Small intestine (tissue), 7 donors: ENCODE results near the gene MAST4. TPM values are rescaled to one million over a fixed set of nuclear protein-coding genes. Genes with fewer than 3 reads are reported as not detected.

Experiments used
- DNase-seq, 2 donors: peaks; one replicate each; pipeline versions ENCODE4 v3.0.0 to v3.0.0-alpha.2; 2013
- FAIRE-seq: peaks from 2 replicates; lab custom pipeline; 2012; peaks lifted over from hg19 to GRCh38; lab: Jason Lieb, UNC
- H3K27ac ChIP-seq, 3 donors: one replicate each; pipeline ENCODE4 v1.5.1; 2013; ENCODE audit warnings: low read length in 2 of 3, mild to moderate bottlenecking in 2 of 3, control low read depth in 1 of 3, inconsistent platforms in 1 of 3, low read depth in 1 of 3, moderate library complexity in 1 of 3
- H3K27me3 ChIP-seq, 3 donors: one replicate each; pipeline ENCODE4 v1.6.1; 2013; ENCODE audit warnings: low read length in 3 of 3, inconsistent platforms in 1 of 3; ENCODE audit not compliant: control insufficient read depth in 3 of 3, insufficient read depth in 3 of 3
- H3K36me3 ChIP-seq, 3 donors: one replicate each; pipeline ENCODE4 v1.6.1; 2013; ENCODE audit warnings: low read length in 3 of 3, inconsistent platforms in 1 of 3, low read depth in 1 of 3, mild to moderate bottlenecking in 1 of 3, moderate library complexity in 1 of 3; ENCODE audit not compliant: control insufficient read depth in 3 of 3, insufficient read depth in 2 of 3
- H3K4me1 ChIP-seq, 3 donors: one replicate each; pipeline ENCODE4 v1.6.1; 2013; ENCODE audit warnings: low read length in 2 of 3, inconsistent platforms in 1 of 3, low read depth in 1 of 3, mild to moderate bottlenecking in 1 of 3, moderate library complexity in 1 of 3; ENCODE audit not compliant: control insufficient read depth in 3 of 3, insufficient read depth in 2 of 3
- H3K4me3 ChIP-seq, 3 donors: one replicate each; pipeline ENCODE4 v1.5.1; 2013; ENCODE audit warnings: low read length in 3 of 3, control low read depth in 1 of 3, inconsistent platforms in 1 of 3, low read depth in 1 of 3, mild to moderate bottlenecking in 1 of 3, moderate library complexity in 1 of 3
- H3K9me3 ChIP-seq, 2 donors: one replicate each; pipeline ENCODE4 v1.6.1; 2013; ENCODE audit warnings: low read depth in 1 of 2, low read length in 1 of 2; ENCODE audit not compliant: control insufficient read depth in 2 of 2, insufficient read depth in 1 of 2
- WGBS, 3 donors: extraction: QIAGEN DNeasy Blood & Tissue Kit; methylation state at CpG; one replicate each; pipeline ENCODE4 v1.1.7; 2013; 5-methylcytosine and 5-hydroxymethylcytosine counted together
- polyA plus RNA-seq, 4 donors: library from polyadenylated mRNA; stranded (reverse) in 3 of 4; unstranded in 1 of 4; fragments of 200-250 nt in 3 of 4; fragments of 120-200 nt in 1 of 4; gene quantifications; one replicate each; pipeline versions ENCODE4 v1.2.1 to v1.2.3, GENCODE V29; 2013
- donor health status: healthy with polysubstance abuse.
- donor health status: control.
- donor health status: control.
- donor health status: Bipolar disorder and iron deficiency.
- donor health status: healthy.

Gene MAST4
- polyA plus RNA-seq, 4 donors, result 3.0 to 16.4 (median 4.5) TPM

DNA sequence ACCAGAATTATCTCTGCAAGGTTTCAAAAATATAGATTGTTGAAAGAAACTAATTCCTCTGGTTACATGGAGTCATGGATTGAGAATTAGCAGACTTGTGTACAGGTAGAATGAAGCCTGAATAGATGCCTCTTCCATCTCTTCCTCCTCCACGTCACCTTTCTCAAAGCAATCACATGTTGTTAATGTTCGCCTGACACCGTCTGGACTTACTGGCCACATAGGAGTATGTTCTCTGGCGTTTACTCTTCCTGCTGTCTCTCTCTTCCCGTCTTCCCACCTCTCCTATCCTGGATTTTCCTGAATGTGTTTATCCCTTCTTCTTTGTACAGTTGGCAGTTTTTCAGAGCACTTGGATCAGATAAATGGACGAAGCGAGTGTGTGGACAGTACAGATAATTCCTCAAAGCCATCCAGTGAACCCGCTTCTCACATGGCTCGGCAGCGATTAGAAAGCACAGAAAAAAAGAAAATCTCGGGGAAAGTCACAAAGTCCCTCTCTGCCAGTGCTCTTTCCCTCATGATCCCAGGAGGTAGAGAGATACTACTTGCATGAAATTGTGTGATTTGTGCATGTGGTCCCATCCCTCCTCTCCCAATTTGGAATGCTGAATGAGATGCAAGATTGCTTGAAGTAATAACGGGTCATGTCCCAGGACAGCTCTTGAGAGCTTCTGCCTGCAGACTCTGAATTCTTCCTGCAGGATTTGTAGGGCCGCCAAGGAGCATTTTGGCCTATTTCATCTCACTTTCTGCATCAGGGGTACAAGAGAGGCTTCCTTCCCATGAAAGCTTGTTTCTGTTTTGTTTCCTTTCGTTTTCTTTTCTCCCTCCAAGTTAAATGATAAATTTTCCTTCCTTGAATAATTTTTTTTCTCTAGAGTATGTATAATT lies 553.1 kb downstream of the MAST4 start:
- peak overlapping the region in 1 of 3 donors; percentile 36 for H3K27ac ChIP-seq
- H3K9me3 ChIP-seq, result peaks cover 0 to 3% of the 10 kb centered on the region in 2 donors
- H3K27me3 ChIP-seq, result no peaks in the 10 kb centered on the region
- DNase-seq, result no peak
- H3K36me3 ChIP-seq, result peaks cover 3 to 27% (median 8%) of the 10 kb centered on the region in 3 donors
- no peak overlapping the region for H3K4me3 ChIP-seq
- 71 to 92% (median 86%) methylated on average over 14 of the region's 14 CpGs for WGBS, 3 donors
- FAIRE-seq, result no peak
- H3K4me1 ChIP-seq, result peaks cover 0 to 20% (median 0%) of the 10 kb centered on the region in 3 donors

DNA sequence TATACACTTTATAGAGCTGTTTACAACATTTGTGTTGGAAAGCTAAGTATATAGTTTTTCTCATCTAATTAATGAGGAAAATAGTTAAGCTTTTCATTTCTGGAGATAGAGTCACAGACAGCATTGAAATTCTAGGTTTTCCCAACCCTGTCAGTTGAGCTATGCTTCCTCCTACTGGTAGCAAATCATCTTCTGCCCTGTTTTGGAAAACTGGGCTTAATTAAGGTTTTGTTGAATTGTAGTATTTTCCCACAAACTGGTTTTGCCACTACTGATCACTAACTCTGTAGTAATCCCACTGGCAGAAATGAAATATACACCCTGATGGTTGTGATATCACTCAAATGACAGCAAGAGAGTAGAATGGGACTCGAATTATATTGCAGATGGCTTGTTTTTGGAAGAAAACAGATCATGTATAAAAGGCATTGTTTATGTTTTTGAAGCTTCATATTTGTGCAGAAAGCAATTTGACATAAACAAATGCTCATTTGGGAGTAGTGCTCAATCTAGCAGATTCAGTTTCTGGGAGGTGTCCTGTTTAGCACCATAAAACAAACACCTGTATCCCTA lies 553.8 kb downstream of the MAST4 start:
- H3K27me3 ChIP-seq, result no peaks in the 10 kb centered on the region
- H3K4me1 ChIP-seq, result peaks cover 0 to 13% (median 0%) of the 10 kb centered on the region in 3 donors
- H3K36me3 ChIP-seq, result peaks cover 3 to 26% (median 8%) of the 10 kb centered on the region in 3 donors
- 46 to 69% (median 53%) methylated on average over 1 of the region's 1 CpG for WGBS, 3 donors
- peaks cover 0 to 3% of the 10 kb centered on the region in 2 donors for H3K9me3 ChIP-seq
- no peak for FAIRE-seq
- H3K27ac ChIP-seq, result no peak overlapping the region
- DNase-seq, result no peak
- H3K4me3 ChIP-seq, result no peak overlapping the region

DNA sequence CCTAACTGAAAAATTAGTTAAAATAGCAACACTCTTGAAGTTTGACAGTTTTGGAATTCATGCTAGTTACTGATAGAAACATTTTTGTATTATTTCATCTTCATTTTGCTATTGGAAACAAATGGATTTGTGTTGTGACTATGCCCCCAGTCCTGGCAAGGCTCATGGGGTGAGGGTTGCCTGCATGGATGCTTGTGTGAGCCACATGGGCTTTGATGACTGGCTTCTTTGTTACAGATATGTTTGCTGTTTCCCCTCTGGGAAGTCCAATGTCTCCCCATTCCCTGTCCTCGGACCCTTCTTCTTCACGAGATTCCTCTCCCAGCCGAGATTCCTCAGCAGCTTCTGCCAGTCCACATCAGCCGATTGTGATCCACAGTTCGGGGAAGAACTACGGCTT lies 556.2 kb downstream of the MAST4 start:
- FAIRE-seq, result no peak
- Histone ChIP-seq H3K4me3 (no peak overlapping the region), H3K36me3 (peaks cover 5 to 32% (median 8%) of the 10 kb centered on the region in 3 donors)

DNA sequence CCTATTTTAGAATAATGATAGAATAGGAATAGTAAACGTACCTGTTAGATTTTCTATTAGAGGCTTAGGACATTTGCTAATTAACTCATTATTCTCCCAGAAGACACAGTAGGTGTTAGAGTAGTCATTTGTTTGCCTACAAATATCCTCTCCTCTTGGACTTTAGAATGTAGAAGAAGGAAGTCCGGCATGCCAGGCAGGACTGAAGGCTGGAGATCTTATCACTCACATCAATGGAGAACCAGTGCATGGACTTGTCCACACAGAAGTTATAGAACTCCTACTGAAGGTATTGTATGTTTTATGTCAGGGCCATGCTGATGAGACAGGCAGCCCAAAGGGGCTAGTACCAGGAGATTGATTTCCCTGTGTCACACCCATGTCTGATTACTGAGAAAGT lies 557.1 kb downstream of the MAST4 start:
- H3K4me3 ChIP-seq, result no peak overlapping the region
- peaks cover 5 to 33% (median 8%) of the 10 kb centered on the region in 3 donors for H3K36me3 ChIP-seq
- 48 to 79% (median 55%) methylated on average over 2 of the region's 2 CpGs for WGBS, 3 donors
- H3K4me1 ChIP-seq, result no peaks in the 10 kb centered on the region
- peaks cover 0 to 3% of the 10 kb centered on the region in 2 donors for H3K9me3 ChIP-seq
- no peak overlapping the region for H3K27ac ChIP-seq
- no peak for FAIRE-seq
- no peaks in the 10 kb centered on the region for H3K27me3 ChIP-seq
- peak in 1 of 2 donors; percentile 30 for DNase-seq

More for the DNA sequence above, 556.2 kb downstream of the MAST4 start:
- Histone ChIP-seq H3K9me3 (peaks cover 0 to 3% of the 10 kb centered on the region in 2 donors), H3K27ac (no peak overlapping the region), H3K4me1 (no peaks in the 10 kb centered on the region), H3K27me3 (no peaks in the 10 kb centered on the region)
- DNase-seq, result no peak
- WGBS, 3 donors, result 92 to 98% (median 97%) methylated on average over 6 of the region's 6 CpGs

DNA sequence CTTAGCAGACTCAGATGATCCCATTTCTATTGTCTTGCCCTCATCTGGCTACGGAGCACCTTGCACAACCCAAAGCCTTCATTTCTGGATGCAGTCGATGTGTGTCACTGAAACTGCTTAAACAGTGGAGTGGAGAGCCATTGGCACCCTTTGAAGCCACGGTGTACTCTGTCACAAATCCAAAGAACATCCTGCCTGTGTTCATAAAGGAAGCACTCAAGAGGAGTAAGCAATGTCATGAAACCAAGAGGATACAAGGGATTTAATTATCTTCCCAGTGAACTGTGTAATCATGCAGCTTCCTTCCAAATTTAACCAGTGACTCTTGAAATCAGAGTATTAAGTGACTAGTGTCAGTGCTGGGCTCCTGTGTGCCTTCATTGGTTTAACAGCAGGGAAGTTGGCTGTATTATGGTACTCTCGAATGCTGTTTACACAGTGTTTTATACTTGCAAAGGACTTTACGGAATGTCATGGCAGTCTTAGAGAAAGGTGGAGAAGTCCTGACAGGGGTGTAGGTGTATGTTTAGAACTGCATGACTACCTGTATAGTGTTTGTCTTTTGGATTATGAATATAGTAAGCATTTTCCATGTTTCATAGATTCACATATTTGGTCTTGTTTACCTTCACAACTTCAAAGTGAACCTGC lies 558.5 kb downstream of the MAST4 start:
- Histone ChIP-seq H3K9me3 (peaks cover 0 to 3% of the 10 kb centered on the region in 2 donors), H3K27ac (no peak overlapping the region), H3K27me3 (no peaks in the 10 kb centered on the region), H3K4me3 (no peak overlapping the region), H3K36me3 (peaks cover 5 to 29% (median 8%) of the 10 kb centered on the region in 3 donors), H3K4me1 (no peaks in the 10 kb centered on the region)
- no peak for FAIRE-seq
- WGBS, 3 donors, result 74 to 82% (median 80%) methylated on average over 5 of the region's 5 CpGs
- DNase-seq, result no peak

DNA sequence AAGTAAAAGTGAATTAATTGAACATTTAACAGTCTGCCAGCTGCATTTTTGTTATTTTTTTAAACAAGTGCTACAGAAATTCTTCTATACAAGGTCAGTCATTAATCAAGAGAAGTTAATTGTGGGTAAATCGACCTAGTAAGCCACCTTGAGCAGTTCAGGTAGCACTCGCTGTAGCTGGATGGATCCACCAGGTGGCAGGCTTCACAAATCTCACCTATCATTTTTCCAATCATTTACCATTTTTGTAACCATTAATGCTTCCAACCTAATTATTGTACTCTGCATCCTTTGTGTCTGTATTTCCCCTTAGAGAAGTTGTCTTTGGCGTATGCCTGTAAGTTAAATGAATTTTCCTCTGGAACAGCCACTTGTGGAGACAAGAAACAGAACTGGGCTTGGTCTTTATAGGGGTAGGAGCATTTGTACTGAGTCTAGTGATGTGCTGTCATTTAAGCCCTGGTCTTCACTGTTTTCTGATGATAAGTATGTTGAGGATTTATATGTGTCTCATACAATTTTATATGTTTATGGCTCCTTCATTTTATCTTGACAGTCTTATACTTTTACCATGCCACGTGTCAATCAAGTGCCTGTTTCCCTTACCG lies 560.9 kb downstream of the MAST4 start:
- Histone ChIP-seq H3K27ac (no peak overlapping the region), H3K27me3 (no peaks in the 10 kb centered on the region), H3K4me1 (no peaks in the 10 kb centered on the region), H3K36me3 (peaks cover 4 to 20% (median 7%) of the 10 kb centered on the region in 3 donors), H3K9me3 (no peaks in the 10 kb centered on the region), H3K4me3 (no peak overlapping the region)
- 49 to 55% (median 53%) methylated on average over 5 of the region's 5 CpGs for WGBS, 3 donors
- DNase-seq (peak; percentile 41 to 42), FAIRE-seq (no peak)

DNA sequence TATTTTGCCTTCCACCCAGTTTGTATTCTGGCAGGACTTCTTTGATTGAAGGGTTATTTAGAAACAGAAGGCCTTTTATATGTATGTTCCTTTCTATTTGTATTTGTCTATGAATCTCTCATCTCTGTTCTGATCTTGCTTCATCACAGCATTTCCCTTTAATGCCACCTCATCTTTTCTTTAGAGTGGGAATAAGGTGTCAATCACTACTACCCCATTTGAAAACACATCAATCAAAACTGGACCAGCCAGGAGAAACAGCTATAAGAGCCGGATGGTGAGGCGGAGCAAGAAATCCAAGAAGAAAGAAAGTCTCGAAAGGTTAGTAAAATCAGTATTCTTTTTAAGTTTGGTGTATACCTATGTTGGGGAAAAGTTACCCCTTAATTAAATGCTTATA lies 564.1 kb downstream of the MAST4 start:
- Histone ChIP-seq H3K4me1 (no peaks in the 10 kb centered on the region), H3K27ac (no peak overlapping the region), H3K27me3 (no peaks in the 10 kb centered on the region), H3K9me3 (no peaks in the 10 kb centered on the region), H3K4me3 (no peak overlapping the region), H3K36me3 (peaks cover 14 to 43% (median 15%) of the 10 kb centered on the region in 3 donors)
- FAIRE-seq, result no peak
- 94 to 97% (median 94%) methylated on average over 3 of the region's 3 CpGs for WGBS, 3 donors
- no peak for DNase-seq

DNA sequence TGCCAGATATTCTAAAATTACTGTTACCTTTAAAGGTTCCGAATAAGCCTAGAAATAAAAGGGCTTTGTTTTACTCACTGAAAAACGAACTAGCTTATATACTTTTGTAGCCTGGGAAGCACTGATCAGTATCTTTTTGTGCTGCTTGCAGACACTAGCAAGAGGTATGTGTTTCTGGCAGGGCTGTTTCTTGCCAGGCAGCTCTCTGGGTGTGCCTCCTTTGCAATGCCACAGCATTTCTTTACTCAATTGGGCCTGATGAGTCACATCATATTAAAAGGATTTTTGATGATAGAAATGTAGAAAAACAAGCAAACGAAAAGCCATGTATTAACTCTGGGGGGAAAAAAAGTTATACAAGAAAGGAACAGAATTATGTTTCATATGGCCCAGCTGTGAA lies 564.8 kb downstream of the MAST4 start:
- Histone ChIP-seq H3K36me3 (peaks cover 15 to 45% (median 16%) of the 10 kb centered on the region in 3 donors), H3K4me1 (no peaks in the 10 kb centered on the region), H3K9me3 (no peaks in the 10 kb centered on the region), H3K4me3 (no peak overlapping the region), H3K27ac (no peak overlapping the region), H3K27me3 (no peaks in the 10 kb centered on the region)
- no peak for DNase-seq
- no peak for FAIRE-seq
- 70 to 78% (median 77%) methylated on average over 3 of the region's 3 CpGs for WGBS, 3 donors
